Activated CD4-positive, alpha-beta T cell treated with anti-CD3 and anti-CD28 coated beads for 36 hours (primary cell): ENCODE results near the gene RAB6C. TPM values are rescaled to one million over a fixed set of nuclear protein-coding genes. Genes with fewer than 3 reads are reported as not detected.
"Not testable (repeated sequence)": the region's sequence is repeated elsewhere in the genome, so short reads cannot be mapped to it uniquely, and the experiment has no call there.

Experiments used
- ATAC-seq: fragments of 200-7000 bp; cut with Tn5 transposase; one replicate; pipeline ENCODE4 v1.10.0; 2021; ENCODE audit warnings: mild to moderate bottlenecking, moderate library complexity
- CTCF ChIA-PET: fragments of 350-600 bp; sonication (Branson Sonifier 250); formaldehyde crosslinking; loops from one replicate; lab custom pipeline; 2021; ENCODE audit warnings: antibody characterized with exemption; lab: Charles Lee
- POLR2A ChIA-PET: fragments of 350-600 bp; sonication (Branson Sonifier 250); formaldehyde crosslinking; loops from one replicate; lab custom pipeline; 2021; ENCODE audit warnings: antibody characterized with exemption, inconsistent platforms; lab: Charles Lee
- DNase-seq: peaks from one replicate; pipeline ENCODE4 v3.0.0-alpha.2; 2020
- H3K27ac Mint-ChIP-seq: one replicate; pipeline ENCODE4 v1.8.0; 2021; ENCODE audit warnings: mixed read lengths
- H3K27me3 Mint-ChIP-seq: one replicate; pipeline ENCODE4 v1.8.0; 2021; ENCODE audit warnings: mixed read lengths
- H3K36me3 Mint-ChIP-seq: one replicate; pipeline ENCODE4 v1.8.0; 2021; ENCODE audit warnings: low read depth, mixed read lengths
- H3K4me1 Mint-ChIP-seq: one replicate; pipeline ENCODE4 v1.8.0; 2021; ENCODE audit warnings: mixed read lengths
- H3K4me3 Mint-ChIP-seq: one replicate; pipeline ENCODE4 v1.8.0; 2021; ENCODE audit warnings: mild to moderate bottlenecking, moderate library complexity, mixed read lengths
- H3K9me3 Mint-ChIP-seq: one replicate; pipeline ENCODE4 v1.8.0; 2021; ENCODE audit warnings: low read depth, mixed read lengths
- intact Hi-C, 2 experiments: fragments of 100-400 bp; cut with DNase I in 1 of 2; cut with micrococcal nuclease in 1 of 2; formaldehyde crosslinking; loops; one replicate each; pipeline versions ENCODE4 v1.14.2 to v1.15.1; 2022 to 2024; cut with DNase I, micrococcal nuclease
- total RNA-seq, 2 experiments: library from RNA; stranded (reverse); gene quantifications; one replicate each; pipeline ENCODE4 v1.2.3, GENCODE V29; 2021

Gene RAB6C
- not detected for total RNA-seq

DNA sequence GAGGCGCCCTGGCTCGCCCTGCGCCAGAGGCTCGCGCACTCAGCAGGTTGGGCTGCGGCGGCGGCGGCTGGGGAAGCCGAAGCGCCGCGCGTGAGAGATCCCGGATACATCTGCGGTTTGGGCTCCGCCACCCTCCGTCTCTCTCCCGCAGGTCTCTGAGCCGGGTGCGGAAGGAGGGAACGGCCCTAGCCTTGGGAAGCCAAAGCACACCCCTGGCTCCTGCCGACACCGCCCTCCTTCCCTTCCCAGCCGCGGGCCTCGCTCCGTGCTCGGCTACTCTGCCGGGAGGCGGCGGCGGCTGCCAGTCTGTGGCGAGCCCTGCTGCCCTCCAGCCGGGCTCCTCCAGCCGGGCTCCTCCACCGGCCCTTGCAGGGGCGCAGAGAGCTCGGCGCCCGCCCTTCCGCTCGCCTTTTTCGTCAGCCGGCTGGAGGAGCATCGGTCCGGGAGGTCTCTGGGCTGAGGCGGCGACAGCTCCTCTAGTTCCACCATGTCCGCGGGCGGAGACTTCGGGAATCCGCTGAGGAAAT is at the start of gene RAB6C:
Gene RAB6C (plus strand): TSS at position 38 of the 527 bp plus-strand sequence. CDS start 450 bp downstream, at position 488.
- Mint-ChIP-seq H3K4me3 (peak within 1 kb of the TSS; percentile 49), H3K27me3 (peaks cover 27% of the 10 kb centered on the region)
- H3K36me3 Mint-ChIP-seq, H3K9me3 Mint-ChIP-seq, CTCF ChIA-PET, intact Hi-C loops, H3K4me1 Mint-ChIP-seq, H3K27ac Mint-ChIP-seq, POLR2A ChIA-PET: not testable (repeated sequence)
- peak; percentile 39 for ATAC-seq
- peak; percentile 17 for DNase-seq

DNA sequence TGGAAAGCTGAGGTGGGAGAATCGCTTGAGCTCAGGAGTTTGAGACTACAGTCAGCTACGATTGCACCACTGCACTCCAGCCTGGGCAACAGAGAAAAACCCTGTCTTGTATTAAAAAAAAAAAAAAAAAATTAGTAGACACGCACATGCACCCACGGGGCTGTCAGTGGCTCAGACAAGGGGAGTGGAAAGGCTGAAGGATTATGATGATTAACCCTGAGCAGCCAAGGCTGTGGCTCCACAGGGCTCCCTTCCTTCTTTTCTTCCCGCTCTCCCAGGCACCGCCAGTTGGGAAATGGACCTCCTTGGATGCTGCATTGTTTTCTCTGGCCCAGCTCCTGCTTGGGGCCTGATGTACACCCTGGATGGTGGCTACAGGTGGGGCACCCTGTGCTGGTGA is 49.0 kb upstream of the RAB6C start:
- intact Hi-C loops: no loop called here
- no peak for ATAC-seq
- H3K4me3 Mint-ChIP-seq: no peak overlapping the region
- no peak for DNase-seq
- no peaks in the 10 kb centered on the region for H3K9me3 Mint-ChIP-seq
- POLR2A ChIA-PET: no interaction called here
- H3K27me3 Mint-ChIP-seq: peaks cover 21% of the 10 kb centered on the region
- H3K36me3 Mint-ChIP-seq: no peaks in the 10 kb centered on the region
- CTCF ChIA-PET: no interaction called here
- no peak overlapping the region for H3K27ac Mint-ChIP-seq
- no peaks in the 10 kb centered on the region for H3K4me1 Mint-ChIP-seq

DNA sequence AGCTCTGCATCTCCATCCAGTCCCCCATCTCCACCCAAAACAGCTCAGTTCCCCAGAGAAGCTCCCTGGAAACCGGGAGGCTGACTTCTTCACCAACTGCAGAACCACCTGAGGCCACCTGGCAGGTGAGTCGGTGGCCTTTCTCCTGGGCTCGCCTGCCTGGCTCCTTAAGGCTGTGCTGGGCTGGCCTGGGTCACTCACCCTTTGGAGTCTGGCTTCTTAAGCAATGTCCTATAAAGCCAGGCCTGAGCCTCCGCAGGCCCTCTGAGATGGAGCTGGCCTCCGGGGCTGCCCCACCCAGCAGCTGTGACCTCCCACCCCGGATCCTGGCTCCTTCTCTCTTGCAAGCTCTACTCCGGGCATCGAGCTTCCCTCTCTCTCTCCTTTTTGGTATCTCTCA is 46.1 kb upstream of the RAB6C start:
- H3K27ac Mint-ChIP-seq, H3K4me3 Mint-ChIP-seq, DNase-seq, H3K4me1 Mint-ChIP-seq, H3K36me3 Mint-ChIP-seq, POLR2A ChIA-PET, intact Hi-C loops, ATAC-seq, CTCF ChIA-PET, H3K9me3 Mint-ChIP-seq: not testable (repeated sequence)
- peaks cover 22% of the 10 kb centered on the region for H3K27me3 Mint-ChIP-seq

DNA sequence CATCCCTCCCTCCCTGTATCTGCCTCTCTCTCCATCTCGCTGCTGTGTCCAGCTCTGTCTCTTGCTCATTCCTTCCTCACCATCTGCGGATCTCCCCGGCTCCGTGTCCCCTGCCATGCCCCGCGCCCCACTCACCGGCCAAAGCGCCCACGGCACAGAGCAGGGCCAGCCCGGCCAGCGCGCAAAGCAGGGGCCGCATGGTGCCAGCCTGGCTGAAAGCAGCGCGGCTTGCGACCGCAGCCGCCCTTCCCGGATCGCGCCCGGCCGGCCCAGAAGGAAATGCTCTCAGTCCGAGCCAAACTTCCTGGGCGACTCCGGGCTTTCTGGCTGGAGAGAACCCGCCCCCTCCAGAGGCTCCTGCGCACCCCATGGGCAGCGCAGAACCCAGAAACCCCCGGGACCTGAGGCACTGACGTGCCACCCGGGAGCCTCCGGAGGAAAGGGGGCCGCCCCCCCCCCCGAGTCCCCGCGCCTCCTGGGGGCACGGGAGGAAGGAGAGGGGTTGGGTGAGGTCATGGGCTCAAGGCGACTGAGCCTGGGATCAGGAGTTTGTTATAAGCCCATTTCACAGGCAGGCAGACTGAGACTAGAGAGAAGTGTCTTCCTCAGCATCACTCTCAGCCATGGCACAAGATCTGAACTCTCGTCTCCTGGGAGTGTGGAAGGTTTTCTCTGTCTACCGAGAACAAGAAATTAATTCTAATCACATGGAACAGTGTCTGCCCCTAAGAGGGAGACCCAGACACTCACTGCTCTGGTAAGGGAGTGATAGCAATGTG is 45.2 kb upstream of the RAB6C start:
- DNase-seq (no peak), ATAC-seq (no peak)
- intact Hi-C loops: no loop called here
- Mint-ChIP-seq H3K4me3 (no peak overlapping the region), H3K36me3 (no peaks in the 10 kb centered on the region), H3K9me3 (no peaks in the 10 kb centered on the region), H3K4me1 (no peaks in the 10 kb centered on the region), H3K27me3 (peaks cover 22% of the 10 kb centered on the region), H3K27ac (no peak overlapping the region)
- CTCF ChIA-PET: no interaction called here
- POLR2A ChIA-PET: no interaction called here

DNA sequence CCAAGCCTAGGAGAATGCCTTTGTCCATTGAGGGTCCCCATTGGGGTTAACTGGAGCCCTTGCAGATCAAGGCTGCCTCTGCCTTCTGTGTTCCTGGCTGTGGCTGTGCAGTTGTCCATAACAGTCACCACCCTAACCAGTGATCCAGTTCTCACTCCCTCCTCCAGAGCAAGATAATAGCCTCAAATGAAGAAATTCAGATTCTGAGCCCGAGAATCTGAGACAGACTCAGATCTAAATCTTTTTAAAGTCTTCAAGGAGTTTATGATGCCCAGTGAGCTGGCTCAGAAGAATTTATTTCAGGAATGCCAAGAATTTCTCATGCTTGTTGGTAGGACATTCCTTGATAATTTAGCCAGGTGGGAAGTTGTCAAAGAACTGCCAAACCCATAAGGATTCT is 44.3 kb upstream of the RAB6C start:
- no peak overlapping the region for H3K27ac Mint-ChIP-seq
- intact Hi-C loops: no loop called here
- no peak for ATAC-seq
- H3K4me1 Mint-ChIP-seq: no peaks in the 10 kb centered on the region
- ChIA-PET POLR2A (no interaction called here), CTCF (no interaction called here)
- H3K27me3 Mint-ChIP-seq: peaks cover 22% of the 10 kb centered on the region
- H3K4me3 Mint-ChIP-seq: no peak overlapping the region
- H3K36me3 Mint-ChIP-seq: no peaks in the 10 kb centered on the region
- no peak for DNase-seq
- no peaks in the 10 kb centered on the region for H3K9me3 Mint-ChIP-seq

DNA sequence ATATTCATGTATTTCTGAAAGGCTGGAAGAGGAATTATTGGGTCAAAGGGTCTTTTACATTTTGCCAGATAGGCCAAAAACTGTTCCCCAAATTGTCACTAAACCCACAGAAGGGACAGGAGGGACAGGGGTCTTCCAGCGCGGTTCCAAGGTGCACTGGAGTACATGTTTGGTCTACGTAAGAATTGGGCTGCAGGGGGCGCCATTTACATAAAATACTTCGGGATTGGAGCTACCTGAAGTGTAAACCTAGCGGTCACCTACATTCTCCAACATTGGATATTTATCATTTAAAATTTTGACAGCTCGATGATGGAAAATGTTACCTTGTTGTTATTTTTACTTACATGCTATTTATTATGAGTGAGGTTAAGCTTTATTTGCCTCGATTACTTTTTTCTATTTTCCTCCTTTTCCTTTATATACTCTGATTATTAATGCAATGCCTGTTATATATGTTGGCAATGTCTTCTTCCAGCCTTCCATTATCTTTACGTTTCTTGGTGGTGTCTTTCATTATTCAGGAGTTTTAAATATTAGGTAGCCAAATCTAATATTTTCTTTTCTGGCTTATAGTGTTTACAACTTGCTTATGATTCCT is 43.0 kb upstream of the RAB6C start:
- no peak for ATAC-seq
- ChIA-PET POLR2A (no interaction called here), CTCF (no interaction called here)
- no peak for DNase-seq
- no peak overlapping the region for H3K4me3 Mint-ChIP-seq
- peaks cover 22% of the 10 kb centered on the region for H3K27me3 Mint-ChIP-seq
- intact Hi-C loops: no loop called here
- H3K27ac Mint-ChIP-seq: no peak overlapping the region
- no peaks in the 10 kb centered on the region for H3K36me3 Mint-ChIP-seq
- no peaks in the 10 kb centered on the region for H3K9me3 Mint-ChIP-seq
- H3K4me1 Mint-ChIP-seq: no peaks in the 10 kb centered on the region

DNA sequence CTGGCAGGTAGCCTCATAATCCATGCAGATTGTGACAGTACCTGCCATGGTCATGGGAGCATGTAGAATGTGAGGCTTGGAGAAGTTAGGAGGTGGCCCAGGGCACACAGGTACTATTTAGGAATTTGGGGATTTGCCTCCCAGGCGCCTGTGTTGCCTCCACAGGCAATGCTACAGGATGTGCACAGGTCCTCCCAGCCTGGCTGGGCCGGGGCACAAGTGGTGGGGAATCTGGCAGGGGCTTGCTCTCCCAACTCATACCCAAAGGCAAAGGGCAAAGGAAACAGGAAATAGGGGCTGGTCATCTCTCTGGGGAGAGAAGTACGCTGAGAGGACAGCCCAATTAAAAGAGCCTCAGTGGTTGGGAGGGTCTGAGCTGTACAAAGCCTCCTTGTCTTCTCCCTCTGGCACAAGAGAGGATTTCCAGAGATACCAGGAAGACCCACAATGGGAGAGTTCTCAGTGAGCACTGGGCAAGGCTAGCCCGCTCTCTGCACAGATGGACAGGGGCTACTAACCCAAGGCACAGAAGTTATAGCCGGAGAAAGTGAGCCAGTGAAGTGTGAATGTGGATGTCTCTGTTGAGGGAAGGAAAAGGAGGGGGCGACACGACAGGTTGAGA is 40.5 kb upstream of the RAB6C start:
- H3K4me1 Mint-ChIP-seq, POLR2A ChIA-PET, ATAC-seq, H3K4me3 Mint-ChIP-seq, intact Hi-C loops, H3K9me3 Mint-ChIP-seq, H3K27ac Mint-ChIP-seq, DNase-seq, H3K36me3 Mint-ChIP-seq, CTCF ChIA-PET, H3K27me3 Mint-ChIP-seq: not testable (repeated sequence)

DNA sequence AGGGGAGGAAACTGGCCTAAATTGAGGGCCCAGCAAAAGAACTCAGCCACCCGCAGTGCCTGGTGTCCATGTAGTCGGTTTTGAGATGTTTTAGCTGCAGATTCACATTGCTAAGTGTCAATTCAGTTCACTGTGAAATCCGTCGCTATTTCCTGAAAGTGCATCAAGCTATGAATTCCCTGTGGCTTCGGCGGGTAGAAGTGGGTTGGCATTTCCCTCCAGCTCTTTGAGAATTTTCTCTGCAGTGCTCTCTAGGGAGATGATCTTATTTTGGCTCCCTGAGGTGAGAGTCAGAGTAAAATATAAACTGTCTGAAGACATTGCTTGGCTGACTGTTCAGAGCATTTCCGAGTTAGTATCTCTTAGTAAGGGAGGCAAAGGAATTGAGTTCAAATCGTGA is 36.0 kb upstream of the RAB6C start:
- H3K27ac Mint-ChIP-seq, H3K36me3 Mint-ChIP-seq, ATAC-seq, CTCF ChIA-PET, H3K9me3 Mint-ChIP-seq, intact Hi-C loops, DNase-seq, POLR2A ChIA-PET, H3K4me1 Mint-ChIP-seq, H3K27me3 Mint-ChIP-seq, H3K4me3 Mint-ChIP-seq: not testable (repeated sequence)

DNA sequence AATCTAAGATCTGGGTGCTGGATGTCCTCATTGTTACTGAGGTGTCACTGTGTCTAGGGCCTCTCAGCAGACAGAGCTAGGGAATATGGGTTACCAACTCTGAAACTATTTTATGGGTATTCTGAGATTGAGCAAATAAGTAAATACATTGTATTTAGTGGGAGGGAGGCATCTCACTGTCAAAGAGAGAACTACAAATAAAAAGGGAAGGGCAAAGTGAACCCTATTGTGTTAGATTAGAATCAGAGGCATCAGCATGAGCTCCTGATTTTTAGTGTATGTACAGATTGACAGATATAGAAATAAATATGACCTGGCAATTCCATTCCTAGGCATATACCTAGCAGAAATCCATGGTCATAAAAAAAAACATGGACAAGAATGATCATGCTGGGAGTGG is 33.9 kb upstream of the RAB6C start:
- Mint-ChIP-seq H3K4me1 (no peaks in the 10 kb centered on the region), H3K9me3 (no peaks in the 10 kb centered on the region), H3K4me3 (no peak overlapping the region), H3K27me3 (peaks cover 2% of the 10 kb centered on the region), H3K27ac (no peak overlapping the region), H3K36me3 (no peaks in the 10 kb centered on the region)
- no peak for DNase-seq
- no peak for ATAC-seq
- POLR2A ChIA-PET: no interaction called here
- CTCF ChIA-PET: no interaction called here
- intact Hi-C loops: no loop called here

DNA sequence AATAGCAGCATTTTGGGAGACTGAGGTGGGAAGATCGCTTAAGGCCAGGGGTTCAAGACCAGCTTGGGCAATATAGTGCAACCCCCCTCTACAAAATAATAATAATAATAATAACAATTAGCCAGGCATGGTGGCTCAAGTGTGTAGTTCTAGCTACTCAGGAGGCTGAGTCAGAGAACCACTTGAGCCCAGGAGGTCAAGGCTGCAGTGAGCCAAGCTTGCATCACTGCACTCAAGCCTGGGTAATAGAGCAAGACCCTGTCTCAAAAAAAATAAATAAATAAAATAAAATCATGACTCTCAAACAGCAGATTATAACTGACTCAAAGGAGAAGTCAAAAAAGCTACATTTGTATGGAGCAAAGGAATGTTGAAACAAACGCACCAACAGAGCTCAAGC is 31.8 kb upstream of the RAB6C start:
- H3K27me3 Mint-ChIP-seq, CTCF ChIA-PET, DNase-seq, H3K27ac Mint-ChIP-seq, H3K9me3 Mint-ChIP-seq, H3K4me1 Mint-ChIP-seq, H3K4me3 Mint-ChIP-seq, H3K36me3 Mint-ChIP-seq, intact Hi-C loops, ATAC-seq, POLR2A ChIA-PET: not testable (repeated sequence)

DNA sequence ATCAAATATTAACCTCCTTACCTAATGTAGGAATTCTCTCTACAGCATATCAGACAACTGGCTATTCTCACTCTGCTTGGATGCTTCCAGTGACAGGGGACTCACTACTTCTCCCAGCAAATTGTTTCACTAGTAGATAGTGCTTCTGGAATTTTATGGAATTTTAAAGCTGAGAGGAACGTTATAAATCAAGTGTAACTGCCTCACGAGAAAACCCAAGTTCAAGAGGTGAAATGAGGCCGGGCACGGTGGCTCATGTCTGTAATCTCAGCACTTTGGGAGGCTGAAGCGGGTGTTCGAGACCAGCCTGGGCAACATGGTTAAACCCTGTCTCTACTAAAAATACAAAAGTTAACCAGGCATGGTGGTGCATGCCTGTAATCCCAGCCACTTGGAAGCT is 23.3 kb upstream of the RAB6C start:
- H3K9me3 Mint-ChIP-seq, H3K27ac Mint-ChIP-seq, H3K27me3 Mint-ChIP-seq, intact Hi-C loops, ATAC-seq, DNase-seq, H3K4me3 Mint-ChIP-seq, CTCF ChIA-PET, H3K4me1 Mint-ChIP-seq, H3K36me3 Mint-ChIP-seq: not testable (repeated sequence)
- POLR2A ChIA-PET: interaction anchor here (0.6 kb wide), 1 partner anchor 328 kb away, joined by 3 read pairs; no protein-coding TSS in a partner anchor

DNA sequence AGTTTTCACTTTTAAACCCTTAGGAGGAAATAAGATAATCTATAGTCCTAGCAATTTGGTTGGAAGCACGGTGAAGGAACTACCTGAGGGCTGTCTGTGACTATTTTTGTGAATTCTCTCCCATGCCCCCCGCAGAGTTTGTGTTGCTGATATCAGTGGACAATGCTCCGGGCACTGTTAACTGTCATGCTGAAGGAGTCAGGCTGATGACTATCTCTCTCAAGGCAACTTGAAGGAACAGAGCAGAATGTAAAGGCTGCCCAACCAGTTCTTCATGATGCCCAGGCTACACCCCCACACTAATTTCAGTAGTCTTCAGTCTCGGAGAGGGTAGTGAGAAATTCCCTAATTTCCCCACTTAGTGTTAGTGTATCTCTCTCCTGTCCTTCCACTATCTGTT is 21.6 kb upstream of the RAB6C start:
- CTCF ChIA-PET: no interaction called here
- POLR2A ChIA-PET: no interaction called here
- Mint-ChIP-seq H3K36me3 (no peaks in the 10 kb centered on the region), H3K27ac (no peak overlapping the region), H3K4me3 (no peak overlapping the region), H3K4me1 (no peaks in the 10 kb centered on the region), H3K9me3 (no peaks in the 10 kb centered on the region), H3K27me3 (peaks cover 5% of the 10 kb centered on the region)
- ATAC-seq: no peak
- no peak for DNase-seq
- intact Hi-C loops: no loop called here
